CD4-positive, alpha-beta T cell (primary cell): ENCODE results near the gene ELMO1. TPM values are rescaled to one million over a fixed set of nuclear protein-coding genes. Genes with fewer than 3 reads are reported as not detected.

ENCODE experiments used
- ATAC-seq: fragments of 200-7000 bp; cut with Tn5 transposase; one replicate; pipeline ENCODE4 v1.10.0; 2022; ENCODE audit warnings: mild to moderate bottlenecking; ENCODE audit not compliant: poor library complexity
- CTCF ChIA-PET: fragments of 350-600 bp; sonication (Branson Sonifier 250); formaldehyde crosslinking; loops from one replicate; lab custom pipeline; 2021; ENCODE audit warnings: antibody characterized with exemption, inconsistent platforms; lab: Charles Lee
- POLR2A ChIA-PET: fragments of 350-600 bp; sonication (Branson Sonifier 250); formaldehyde crosslinking; loops from one replicate; lab custom pipeline; 2021; ENCODE audit warnings: antibody characterized with exemption, inconsistent platforms; lab: Charles Lee
- DNase-seq, 14 experiments: peaks; one replicate each; pipeline ENCODE4 v3.0.0-alpha.2; 2013 to 2020; ENCODE audit warnings: mixed read lengths in 2 of 14
- H3K27ac ChIP-seq, 2 donors: one replicate each; pipeline versions ENCODE4 v1.5.1 to v1.7.0; 2013; ENCODE audit warnings: low read length in 2 of 2, low read depth in 1 of 2, mild to moderate bottlenecking in 1 of 2
- H3K27me3 ChIP-seq, 2 experiments: 1 replicate in 1 of 2; 2 replicates in 1 of 2; pipeline versions ENCODE4 v1.6.1 to v1.7.0; 2013; ENCODE audit warnings: low read length in 2 of 2, control low read depth in 1 of 2, mild to moderate bottlenecking in 1 of 2, moderate library complexity in 1 of 2; ENCODE audit not compliant: insufficient read depth in 2 of 2, control insufficient read depth in 1 of 2
- H3K36me3 ChIP-seq: one replicate; pipeline ENCODE4 v1.6.1; 2013; ENCODE audit warnings: low read length, control low read depth; ENCODE audit not compliant: insufficient read depth
- H3K4me1 ChIP-seq: one replicate; pipeline ENCODE4 v1.6.1; 2013; ENCODE audit warnings: low read length, control low read depth; ENCODE audit not compliant: insufficient read depth
- H3K4me3 ChIP-seq: one replicate; pipeline ENCODE4 v1.5.1; 2013; ENCODE audit warnings: mild to moderate bottlenecking, low read length, moderate library complexity
- H3K9me3 ChIP-seq, 2 experiments: 1 replicate in 1 of 2; 2 replicates in 1 of 2; pipeline versions ENCODE4 v1.6.1 to v1.7.0; 2013; ENCODE audit warnings: low read length in 2 of 2, mild to moderate bottlenecking in 2 of 2, control low read depth in 1 of 2, moderate library complexity in 1 of 2; ENCODE audit not compliant: control insufficient read depth in 1 of 2, insufficient read depth in 1 of 2
- H3K27ac Mint-ChIP-seq: one replicate; pipeline ENCODE4 v1.8.0; 2020; ENCODE audit warnings: mixed read lengths
- H3K27me3 Mint-ChIP-seq: one replicate; pipeline ENCODE4 v1.8.0; 2021; ENCODE audit warnings: mixed read lengths
- H3K36me3 Mint-ChIP-seq: one replicate; pipeline ENCODE4 v1.8.0; 2021; ENCODE audit warnings: low read depth, mixed read lengths
- H3K4me1 Mint-ChIP-seq: one replicate; pipeline ENCODE4 v1.8.0; 2021; ENCODE audit warnings: low read depth, mixed read lengths
- H3K4me3 Mint-ChIP-seq: one replicate; pipeline ENCODE4 v1.8.0; 2020; ENCODE audit warnings: mild to moderate bottlenecking, mixed read lengths
- H3K9me3 Mint-ChIP-seq: one replicate; pipeline ENCODE4 v1.8.0; 2020; ENCODE audit warnings: mixed read lengths
- intact Hi-C, 2 experiments: fragments of 100-400 bp; cut with DNase I in 1 of 2; cut with micrococcal nuclease in 1 of 2; formaldehyde crosslinking; loops; one replicate each; pipeline versions ENCODE4 v1.15.1 to v1.9.0; 2023 to 2025; cut with DNase I, micrococcal nuclease
- total RNA-seq, 174 experiments: library from RNA in 2 of 174; stranded (reverse) in 2 of 174; gene quantifications; one replicate each; pipeline ENCODE4 v1.2.3 and lab custom pipeline; 2021 to 2026
- TF ChIP-seq, protein P1 (sequence below): fragments of 200-600 bp; IDR thresholded peaks from one replicate; pipeline ENCODE4 v1.8.0; 2022; ENCODE audit warnings: antibody characterized with exemption, mild to moderate bottlenecking

The ELMO1 gene
- total RNA-seq, 2 experiments from 2014 or later = 117 to 120 TPM

DNA sequence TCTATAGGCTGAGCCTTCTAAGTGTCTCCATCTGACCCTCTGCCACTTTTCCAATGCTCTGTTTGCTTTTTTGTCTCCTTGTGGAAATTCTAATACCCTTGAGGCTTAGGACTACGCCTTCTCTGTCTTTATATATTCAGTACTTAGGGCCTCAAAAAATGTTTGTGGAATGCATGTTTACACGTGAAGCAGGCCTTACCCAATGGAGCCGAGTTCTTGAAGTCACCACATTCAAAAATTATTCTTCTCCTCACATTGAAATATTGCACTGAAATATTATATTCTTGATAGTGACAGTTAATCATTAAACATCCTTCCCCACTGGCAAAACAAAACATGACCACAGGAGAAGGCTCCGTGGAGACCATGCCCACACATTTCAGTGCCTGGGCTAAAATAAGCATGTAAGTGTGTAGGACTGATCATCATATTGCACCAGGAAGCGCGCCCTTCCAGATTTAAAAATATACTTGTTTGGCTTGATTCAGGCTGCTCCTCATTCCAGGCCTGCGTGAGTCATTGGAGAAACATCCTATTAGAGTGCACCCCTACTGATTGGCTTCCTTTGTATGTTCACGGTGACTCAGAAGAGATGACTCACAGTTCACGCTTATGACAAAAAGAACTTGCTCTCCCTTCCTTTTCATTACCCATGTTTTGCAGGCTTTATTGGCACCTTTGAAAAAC, 416.9 kb downstream of the ELMO1 start:
- ChIA-PET CTCF (no interaction called here), POLR2A (no interaction called here)
- H3K27ac Mint-ChIP-seq = no peak overlapping the region
- Histone ChIP-seq H3K9me3 (no peaks in the 10 kb centered on the region), H3K36me3 (peaks cover 20% of the 10 kb centered on the region), H3K4me1 (no peaks in the 10 kb centered on the region), H3K4me3 (no peak overlapping the region), H3K27ac (no peak overlapping the region), H3K27me3 (no peaks in the 10 kb centered on the region)
- TF ChIP-seq, protein P1, sequence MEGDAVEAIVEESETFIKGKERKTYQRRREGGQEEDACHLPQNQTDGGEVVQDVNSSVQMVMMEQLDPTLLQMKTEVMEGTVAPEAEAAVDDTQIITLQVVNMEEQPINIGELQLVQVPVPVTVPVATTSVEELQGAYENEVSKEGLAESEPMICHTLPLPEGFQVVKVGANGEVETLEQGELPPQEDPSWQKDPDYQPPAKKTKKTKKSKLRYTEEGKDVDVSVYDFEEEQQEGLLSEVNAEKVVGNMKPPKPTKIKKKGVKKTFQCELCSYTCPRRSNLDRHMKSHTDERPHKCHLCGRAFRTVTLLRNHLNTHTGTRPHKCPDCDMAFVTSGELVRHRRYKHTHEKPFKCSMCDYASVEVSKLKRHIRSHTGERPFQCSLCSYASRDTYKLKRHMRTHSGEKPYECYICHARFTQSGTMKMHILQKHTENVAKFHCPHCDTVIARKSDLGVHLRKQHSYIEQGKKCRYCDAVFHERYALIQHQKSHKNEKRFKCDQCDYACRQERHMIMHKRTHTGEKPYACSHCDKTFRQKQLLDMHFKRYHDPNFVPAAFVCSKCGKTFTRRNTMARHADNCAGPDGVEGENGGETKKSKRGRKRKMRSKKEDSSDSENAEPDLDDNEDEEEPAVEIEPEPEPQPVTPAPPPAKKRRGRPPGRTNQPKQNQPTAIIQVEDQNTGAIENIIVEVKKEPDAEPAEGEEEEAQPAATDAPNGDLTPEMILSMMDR = no peak
- peak; percentile 29 for ATAC-seq
- H3K4me1 Mint-ChIP-seq = peaks cover 58% of the 10 kb centered on the region
- no peaks in the 10 kb centered on the region for H3K9me3 Mint-ChIP-seq
- intact Hi-C loops = no loop called here
- no peaks in the 10 kb centered on the region for H3K27me3 Mint-ChIP-seq
- H3K4me3 Mint-ChIP-seq = no peak overlapping the region
- peaks cover 49% of the 10 kb centered on the region for H3K36me3 Mint-ChIP-seq
- DNase-seq = peak in 7 of 14 experiments; percentile 3 to 64 (median 21)

DNA sequence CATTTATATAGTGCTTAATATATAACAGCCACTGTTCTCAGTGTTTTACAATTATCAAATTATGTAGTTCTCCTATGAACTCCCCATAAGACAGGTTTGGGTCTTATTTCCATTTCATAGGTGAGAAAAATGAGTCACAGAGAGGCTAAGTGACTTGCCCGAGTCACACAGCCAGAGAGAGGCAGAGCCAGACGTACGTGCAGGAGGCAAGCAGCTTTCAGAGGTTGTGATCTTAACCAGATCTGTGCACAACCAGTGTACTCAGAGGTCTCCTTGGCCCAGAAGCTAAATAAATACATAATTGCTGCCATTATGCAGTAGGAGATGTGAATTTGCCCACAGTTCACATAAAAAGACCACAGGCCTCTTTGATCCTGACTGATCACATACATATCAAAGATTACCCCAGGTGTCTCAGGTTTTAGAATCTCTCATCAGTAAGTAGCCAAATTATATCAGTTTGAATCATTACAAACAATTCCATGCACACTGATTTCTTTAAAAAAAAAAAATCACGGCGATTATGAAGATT, 419.7 kb downstream of the ELMO1 start:
- ATAC-seq = peak; percentile 11
- Mint-ChIP-seq H3K36me3 (peaks cover 54% of the 10 kb centered on the region), H3K27ac (no peak overlapping the region), H3K4me1 (peaks cover 50% of the 10 kb centered on the region), H3K9me3 (no peaks in the 10 kb centered on the region), H3K4me3 (no peak overlapping the region), H3K27me3 (no peaks in the 10 kb centered on the region)
- Histone ChIP-seq H3K36me3 (peaks cover 17% of the 10 kb centered on the region), H3K9me3 (no peaks in the 10 kb centered on the region), H3K27me3 (no peaks in the 10 kb centered on the region), H3K4me1 (no peaks in the 10 kb centered on the region), H3K4me3 (no peak overlapping the region), H3K27ac (no peak overlapping the region)
- ChIA-PET POLR2A (interaction anchor here (1.7 kb wide), 1 partner anchor 13 kb away, joined by 4 read pairs; no protein-coding TSS in a partner anchor), CTCF (no interaction called here)
- TF ChIP-seq, protein P1 = no peak
- DNase-seq = peak in 1 of 14 experiments; percentile 15
- intact Hi-C loops = no loop called here

DNA sequence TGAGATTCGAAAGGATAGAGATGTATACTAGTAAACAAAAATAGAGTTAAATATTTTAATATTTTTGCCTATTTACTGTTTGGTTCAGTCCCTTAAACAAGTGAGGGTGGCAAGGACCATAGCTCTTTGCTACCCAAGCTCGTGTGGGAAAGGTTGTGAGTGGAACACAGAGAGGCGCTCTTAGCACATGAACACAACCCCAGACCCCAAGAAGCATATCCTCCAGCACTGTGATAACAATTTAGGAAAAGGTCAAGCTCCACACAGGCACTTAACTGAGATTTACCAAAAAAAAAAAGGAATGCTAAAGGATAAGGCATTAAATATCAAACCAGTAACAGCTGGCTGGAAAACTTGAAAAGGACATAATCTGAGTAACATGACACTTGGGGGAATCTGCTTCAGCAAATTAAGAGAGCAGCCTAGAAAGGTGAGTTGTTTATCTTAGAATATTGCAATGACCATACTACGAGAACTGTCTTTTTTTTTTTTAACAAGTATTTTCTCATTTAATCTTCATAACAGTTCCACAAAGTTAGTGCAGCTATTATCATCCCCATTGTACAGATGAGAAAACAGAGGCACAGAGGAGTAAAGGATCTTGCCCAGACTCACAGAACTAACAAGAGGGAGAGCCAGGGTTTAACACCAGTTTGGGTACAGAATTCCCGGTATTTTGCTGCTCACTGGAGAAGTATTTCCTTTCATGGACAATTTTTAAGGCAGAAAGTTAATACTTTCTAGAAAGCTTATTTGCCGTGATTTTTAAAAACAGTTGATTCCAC, 420.9 kb downstream of the ELMO1 start:
- intact Hi-C loops = no loop called here
- no peaks in the 10 kb centered on the region for H3K27me3 ChIP-seq
- H3K27me3 Mint-ChIP-seq = no peaks in the 10 kb centered on the region
- ATAC-seq = no peak
- H3K9me3 ChIP-seq = no peaks in the 10 kb centered on the region
- H3K4me1 ChIP-seq = no peaks in the 10 kb centered on the region
- peaks cover 12% of the 10 kb centered on the region for H3K36me3 ChIP-seq
- H3K27ac ChIP-seq = no peak overlapping the region
- no peak overlapping the region for H3K27ac Mint-ChIP-seq
- no peak overlapping the region for H3K4me3 Mint-ChIP-seq
- POLR2A ChIA-PET = interaction anchor here (0.6 kb wide), 1 partner anchor 250 kb away, joined by 5 read pairs; no protein-coding TSS in a partner anchor
- DNase-seq = no peak
- H3K9me3 Mint-ChIP-seq = no peaks in the 10 kb centered on the region
- no peak overlapping the region for H3K4me3 ChIP-seq
- H3K36me3 Mint-ChIP-seq = peaks cover 51% of the 10 kb centered on the region
- H3K4me1 Mint-ChIP-seq = peaks cover 45% of the 10 kb centered on the region
- CTCF ChIA-PET = no interaction called here
- TF ChIP-seq, protein P1 = no peak
